Peyer's patch (tissue), 4 donors: ENCODE data around the gene GOSR2.
A peak's percentile ranks its signal among the peaks of the same experiment; 100 is the strongest.

Experiments used
- CTCF ChIP-seq, 6 experiments: fragments of 450-650 bp in 4 of 6; fragments of 200-600 bp in 2 of 6; sonication (generic) in 1 of 6; IDR thresholded peaks; one replicate each; pipeline ENCODE4 v1.5.1; 2017 to 2019; ENCODE audit warnings: antibody characterized with exemption in 6 of 6, mild to moderate bottlenecking in 3 of 6, moderate library complexity in 1 of 6
- POLR2A ChIP-seq, 2 donors: fragments of 450-650 bp; IDR thresholded peaks; one replicate each; pipeline ENCODE4 v1.5.1; 2017; ENCODE audit warnings: antibody characterized with exemption in 2 of 2, mild to moderate bottlenecking in 2 of 2, moderate library complexity in 2 of 2

- TF ChIP-seq CTCF (IDR thresholded peaks at IDR 0.05) (peak in 3 of 6 experiments; percentile 18 to 30 (median 29)), POLR2A (IDR thresholded peaks at IDR 0.05) (peak; percentile 93 to 96)
Observed at GRCh38 chr17:46922804-46923635, at the start of gene GOSR2.
